A549 (cell line): ENCODE results near the gene TRIM38. TPM values are rescaled to one million over a fixed set of nuclear protein-coding genes. Genes with fewer than 3 reads are reported as not detected.

Experiments used
- ATAC-seq, 2 experiments: fragments of 200-7000 bp in 1 of 2; fragments of >200 bp in 1 of 2; cut with Nextera tagmentation in 1 of 2; cut with Tn5 transposase in 1 of 2; 3 replicates each; pipeline versions ENCODE4 v1.8.0 to v1.9.1; 2018 to 2020; ENCODE audit warnings: mild to moderate bottlenecking in 1 of 2, moderate library complexity in 1 of 2
- CTCF ChIA-PET: fragments of 300-600 bp; sonication (Branson Sonifier 250); formaldehyde crosslinking; extraction: SDS; loops from one replicate; lab custom pipeline; 2021; ENCODE audit warnings: antibody characterized with exemption, inconsistent platforms; lab: Yijun Ruan, JAX
- POLR2A ChIA-PET: fragments of 350-600 bp; formaldehyde crosslinking; extraction: SDS; loops from one replicate; lab custom pipeline; 2021; ENCODE audit warnings: antibody characterized with exemption, inconsistent platforms; lab: Yijun Ruan, JAX
- DNase-seq, 2 experiments: peaks; one replicate each; pipeline versions ENCODE4 v3.0.0 to v3.0.0-alpha.2; 2011 to 2016; ENCODE audit warnings: low read depth in 1 of 2, low spot score in 1 of 2
- FAIRE-seq: peaks from 2 replicates; lab custom pipeline; 2011; peaks lifted over from hg19 to GRCh38; lab: Jason Lieb, UNC
- H3K27ac ChIP-seq, 2 experiments: fragments of >200 bp; sonication (Bioruptor Twin); formaldehyde crosslinking; 3 replicates each; pipeline ENCODE4 v1.5.1; 2016 to 2017
- H3K4me1 ChIP-seq: fragments of >200 bp; sonication (Bioruptor Twin); formaldehyde crosslinking; 3 replicates; pipeline ENCODE4 v1.6.1; 2016
- H3K4me2 ChIP-seq: fragments of >200 bp; sonication (Bioruptor Twin); formaldehyde crosslinking; 3 replicates; pipeline ENCODE4 v1.6.1; 2016
- H3K4me3 ChIP-seq: fragments of >200 bp; sonication (Bioruptor Twin); formaldehyde crosslinking; 3 replicates; pipeline ENCODE4 v1.5.1; 2016
- H3K9me3 ChIP-seq: fragments of >200 bp; sonication (Bioruptor Twin); formaldehyde crosslinking; 3 replicates; pipeline ENCODE4 v1.6.1; 2016
- BCL3 ChIP-seq: fragments of >200 bp; sonication (Bioruptor Twin); formaldehyde crosslinking; IDR thresholded peaks from 3 replicates; pipeline ENCODE4 v1.6.1; 2016
- CBX2 ChIP-seq: fragments of 200-600 bp; sonication (generic); IDR thresholded peaks from 2 replicates; pipeline ENCODE4 v1.6.1; 2016; ENCODE audit warnings: low read depth, mild to moderate bottlenecking, borderline replicate concordance
- CHD2 ChIP-seq: fragments of 150-350 bp; IDR thresholded peaks from 2 replicates; pipeline ENCODE4 v1.6.1; 2014; ENCODE audit warnings: low read length; ENCODE audit not compliant: partially characterized antibody
- CTCF ChIP-seq: fragments of >200 bp; sonication (Bioruptor Twin); formaldehyde crosslinking; IDR thresholded peaks from 3 replicates; pipeline ENCODE4 v1.5.1; 2016
- ELK1 ChIP-seq: fragments of 150-350 bp; IDR thresholded peaks from 2 replicates; pipeline ENCODE4 v1.6.1; 2014; ENCODE audit warnings: low read depth, mild to moderate bottlenecking, low read length
- EP300 ChIP-seq, 2 experiments: fragments of >200 bp; sonication (Bioruptor Twin); formaldehyde crosslinking; IDR thresholded peaks; 2 replicates in 1 of 2; 3 replicates in 1 of 2; pipeline ENCODE4 v1.6.1; 2016 to 2017
- FOSB ChIP-seq: fragments of 250-450 bp; sonication (Bioruptor Pico); IDR thresholded peaks from 2 replicates; pipeline ENCODE4 v1.5.0; 2020; ENCODE audit warnings: mild to moderate bottlenecking, moderate library complexity
- GATA3 ChIP-seq: IDR thresholded peaks from 2 replicates; pipeline ENCODE4 v1.6.1; 2012; ENCODE audit warnings: borderline replicate concordance
- HEYL ChIP-seq: fragments of 250-450 bp; sonication (Bioruptor Pico); IDR thresholded peaks from 2 replicates; pipeline ENCODE4 v1.8.0; 2021; ENCODE audit warnings: mild to moderate bottlenecking, moderate library complexity
- HMGXB4 ChIP-seq: fragments of 250-450 bp; sonication (Bioruptor Pico); IDR thresholded peaks from 2 replicates; pipeline ENCODE4 v1.5.0; 2021; ENCODE audit warnings: mild to moderate bottlenecking, moderate library complexity, borderline replicate concordance
- HOXB5 ChIP-seq: fragments of 250-450 bp; sonication (Bioruptor Pico); IDR thresholded peaks from 2 replicates; pipeline ENCODE4 v1.5.0; 2020; ENCODE audit warnings: mild to moderate bottlenecking, moderate library complexity
- JUNB ChIP-seq: fragments of >200 bp; sonication (Bioruptor Twin); formaldehyde crosslinking; IDR thresholded peaks from 2 replicates; pipeline ENCODE4 v1.6.1; 2016
- RARB ChIP-seq: fragments of 250-450 bp; sonication (Bioruptor Pico); IDR thresholded peaks from 2 replicates; pipeline ENCODE4 v1.8.0; 2021; ENCODE audit warnings: mild to moderate bottlenecking, moderate library complexity
- RCOR1 ChIP-seq: fragments of 150-350 bp; IDR thresholded peaks from 2 replicates; pipeline ENCODE4 v1.6.1; 2014; ENCODE audit warnings: antibody characterized with exemption, low read length, low read depth
- RFX5 ChIP-seq: fragments of 450-650 bp; IDR thresholded peaks from 2 replicates; pipeline ENCODE4 v1.7.1; 2014; ENCODE audit warnings: antibody characterized with exemption, mild to moderate bottlenecking, moderate library complexity
- SREBF2 ChIP-seq: fragments of 450-650 bp; IDR thresholded peaks from 2 replicates; pipeline ENCODE4 v1.6.1; 2014; ENCODE audit warnings: mild to moderate bottlenecking, moderate library complexity
- TP53 ChIP-seq: fragments of 250-450 bp; sonication (Bioruptor Pico); IDR thresholded peaks from 2 replicates; pipeline ENCODE4 v1.5.0; 2021; ENCODE audit warnings: mild to moderate bottlenecking, moderate library complexity
- ZC3H11A ChIP-seq: fragments of 450-650 bp; IDR thresholded peaks from 2 replicates; pipeline ENCODE4 v1.6.1; 2014; ENCODE audit warnings: antibody characterized with exemption, mild to moderate bottlenecking
- ZNF302 ChIP-seq: fragments of 250-450 bp; sonication (Bioruptor Pico); IDR thresholded peaks from 2 replicates; pipeline ENCODE4 v1.9.0; 2021; ENCODE audit warnings: inconsistent platforms, mild to moderate bottlenecking, moderate library complexity
- WGBS: methylation state at CpG from one replicate; pipeline ENCODE4 v1.1.6; 2017; ENCODE audit errors: missing lambda C conversion rate; 5-methylcytosine and 5-hydroxymethylcytosine counted together
- polyA plus RNA-seq, 4 experiments: library from polyadenylated mRNA; depleted of rRNA in 3 of 4; stranded (reverse); fragments of >200 nt; fragmentation: RNase III in 1 of 4; extraction: RNeasy Plus Mini Kit Qiagen cat#74134 plus additional on column Dnase treatment in 1 of 4; gene quantifications; 2 replicates in 3 of 4; 3 replicates in 1 of 4; pipeline ENCODE4 v1.2.3, GENCODE V29; 2011 to 2017
- TF ChIP-seq, protein P1 (sequence below): IDR thresholded peaks from 2 replicates; pipeline ENCODE4 v1.6.1; 2012; ENCODE audit warnings: low read depth, borderline replicate concordance

TRIM38 gene
- polyA plus RNA-seq, 2 of the 4 experiments (the other 2 are of a cell fraction) = 1.7 to 3.4 TPM

- Histone ChIP-seq H3K9me3 (no peaks in the 10 kb centered on the region), H3K27ac (peak overlapping the region; percentile 95 to 100), H3K4me3 (peak overlapping the region; percentile 69), H3K4me2 (peak overlapping the region; percentile 94), H3K4me1 (peaks cover 48% of the 10 kb centered on the region)
- ATAC-seq = no peak
- CTCF ChIA-PET = interaction anchor here (0.6 to 2.8 kb wide), 5 partner anchors 16 to 96 kb away, joined by 3 to 24 read pairs (median 4); a partner anchor contains a TSS
- TF ChIP-seq CTCF (no peak), HEYL (CRISPR knock-in tag) (no peak), CBX2 (no peak)
- TF ChIP-seq, protein P1, sequence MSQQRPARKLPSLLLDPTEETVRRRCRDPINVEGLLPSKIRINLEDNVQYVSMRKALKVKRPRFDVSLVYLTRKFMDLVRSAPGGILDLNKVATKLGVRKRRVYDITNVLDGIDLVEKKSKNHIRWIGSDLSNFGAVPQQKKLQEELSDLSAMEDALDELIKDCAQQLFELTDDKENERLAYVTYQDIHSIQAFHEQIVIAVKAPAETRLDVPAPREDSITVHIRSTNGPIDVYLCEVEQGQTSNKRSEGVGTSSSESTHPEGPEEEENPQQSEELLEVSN = peak; percentile 19; the same call in 1 of the 2 replicates
- no peak for FAIRE-seq
- POLR2A ChIA-PET = interaction anchor here (1.2 to 10.6 kb wide), 8 partner anchors 11 to 1865 kb away, joined by 3 to 238 read pairs (median 16); a partner anchor contains a TSS
- 16% methylated on average over 9 of the region's 9 CpGs for WGBS
- no peak for DNase-seq
Measured at GRCh38 chr6:26027491-26028211, 65.0 kb downstream of the TRIM38 start.

DNA sequence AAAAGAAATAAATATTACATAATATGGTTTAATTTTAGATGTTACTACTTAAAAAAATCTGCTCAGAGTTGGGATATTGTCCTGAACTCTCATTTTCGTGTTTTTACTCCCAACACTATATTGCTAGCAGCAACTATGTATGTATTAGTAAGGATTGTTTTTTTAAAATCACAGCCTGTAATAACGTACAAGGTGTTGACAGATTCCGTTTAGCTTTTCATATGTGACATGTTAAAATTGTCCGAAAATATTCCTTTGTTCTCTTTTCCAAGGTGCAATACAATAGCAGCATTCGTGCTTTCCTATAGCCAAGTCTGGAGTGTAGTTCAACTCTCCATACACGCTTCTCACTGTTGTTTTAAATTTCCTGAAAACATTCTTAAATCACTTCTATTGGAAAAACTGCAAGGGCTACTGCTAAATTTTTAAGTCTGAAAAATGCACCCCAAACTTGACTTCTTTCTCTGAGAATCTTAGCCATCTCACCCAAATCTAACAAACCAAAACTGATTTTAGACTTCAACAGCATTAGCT lies 65.7 kb downstream of the TRIM38 start:
- no peak overlapping the region for H3K4me3 ChIP-seq
- no peak for FAIRE-seq
- ATAC-seq = no peak
- WGBS = 11% methylated on average over 6 of the region's 6 CpGs
- peak overlapping the region; percentile 94 for H3K4me2 ChIP-seq
- peaks cover 41% of the 10 kb centered on the region for H3K4me1 ChIP-seq
- ChIA-PET POLR2A (interaction anchor here (1.3 to 10.6 kb wide), 4 partner anchors 9 to 1865 kb away, joined by 4 to 238 read pairs (median 106); a partner anchor contains a TSS), CTCF (interaction anchor here (0.6 to 2.1 kb wide), 3 partner anchors 36 to 75 kb away, joined by 3 to 7 read pairs (median 4); no protein-coding TSS in a partner anchor)
- no peaks in the 10 kb centered on the region for H3K9me3 ChIP-seq
- no peak for DNase-seq
- no peak for TF ChIP-seq ZNF302 (CRISPR knock-in tag)
- TF ChIP-seq FOSB = no peak
- no peak for TF ChIP-seq CHD2
- TF ChIP-seq RARB (CRISPR knock-in tag) = no peak
- TF ChIP-seq HMGXB4 (CRISPR knock-in tag) = no peak
- TF ChIP-seq EP300 (IDR thresholded peaks at IDR 0.05) = no peak
- TF ChIP-seq GATA3 = no peak
- TF ChIP-seq HOXB5 (CRISPR knock-in tag) = no peak
- TF ChIP-seq HEYL (CRISPR knock-in tag) = no peak
- no peak for TF ChIP-seq JUNB
- no peak for TF ChIP-seq RFX5
- no peak for TF ChIP-seq TP53 (CRISPR knock-in tag)
- TF ChIP-seq SREBF2 = no peak
- no peak for TF ChIP-seq BCL3
- TF ChIP-seq CBX2 = no peak
- no peak for TF ChIP-seq RCOR1
- no peak for TF ChIP-seq ZC3H11A
- no peak for TF ChIP-seq ELK1
- peak overlapping the region; percentile 95 to 100 for H3K27ac ChIP-seq
